PC-3 (cell line): Measurements from ENCODE around the gene IQSEC3. TPM values are rescaled to one million over a fixed set of nuclear protein-coding genes. Genes with fewer than 3 reads are reported as not detected.
A peak's percentile ranks its signal among the peaks of the same experiment; 100 is the strongest.
"Not testable (repeated sequence)": the region's sequence is repeated elsewhere in the genome, so short reads cannot be mapped to it uniquely, and the experiment has no call there.

ENCODE experiments used
- ATAC-seq: fragments of 200-7000 bp; cut with Tn5 transposase; 2 replicates; pipeline ENCODE4 v1.9.1; 2020; ENCODE audit warnings: mild to moderate bottlenecking, moderate library complexity
- BruUV-seq: library from RNA; stranded (reverse); fragments of 400-500 nt; replicated peaks from 2 replicates; lab custom pipeline; 2021; lab: Mats Ljungman, UMichigan
- CTCF ChIA-PET: fragments of 300-600 bp; sonication (Branson Sonifier 250); formaldehyde crosslinking; loops from one replicate; lab custom pipeline; 2022; ENCODE audit warnings: antibody characterized with exemption; lab: Charles Lee
- POLR2A ChIA-PET: fragments of 300-600 bp; sonication (Branson Sonifier 250); formaldehyde crosslinking; loops from one replicate; lab custom pipeline; 2022; ENCODE audit warnings: antibody characterized with exemption; ENCODE audit not compliant: unreplicated experiment; lab: Charles Lee
- DNase-seq: peaks from one replicate; pipeline ENCODE4 v3.0.0-alpha.2; 2015
- H2AFZ ChIP-seq: fragments of 300-600 bp; sonication (generic); 2 replicates; pipeline ENCODE4 v1.6.0; 2016; ENCODE audit warnings: antibody characterized with exemption, low read length
- H3F3A ChIP-seq: fragments of 300-600 bp; sonication (generic); one replicate; pipeline ENCODE4 v1.6.0; 2017; ENCODE audit warnings: antibody characterized with exemption, low read length, control low read depth, mild to moderate bottlenecking; ENCODE audit not compliant: unreplicated experiment
- H3K27ac ChIP-seq: fragments of 300-600 bp; sonication (generic); 2 replicates; pipeline ENCODE4 v1.5.1; 2016; ENCODE audit warnings: mild to moderate bottlenecking, low read length
- H3K27me3 ChIP-seq: fragments of 300-600 bp; sonication (generic); 2 replicates; pipeline ENCODE4 v1.6.1; 2016; ENCODE audit warnings: low read length, mixed read lengths
- H3K36me3 ChIP-seq: fragments of 300-600 bp; sonication (generic); 2 replicates; pipeline ENCODE4 v1.6.1; 2016; ENCODE audit warnings: low read depth, mixed run types, low read length, mixed read lengths
- H3K4me1 ChIP-seq: fragments of 300-600 bp; sonication (generic); 2 replicates; pipeline ENCODE4 v1.5.1; 2016; ENCODE audit warnings: low read length; ENCODE audit not compliant: insufficient read depth
- H3K4me2 ChIP-seq: fragments of 300-600 bp; sonication (generic); 2 replicates; pipeline ENCODE4 v1.6.0; 2016; ENCODE audit warnings: low read length
- H3K4me3 ChIP-seq: fragments of 300-600 bp; sonication (generic); 2 replicates; pipeline ENCODE4 v1.5.1; 2016; ENCODE audit warnings: mild to moderate bottlenecking, low read length, mixed read lengths
- H3K79me2 ChIP-seq: fragments of 300-600 bp; sonication (generic); 2 replicates; pipeline ENCODE4 v1.6.1; 2017; ENCODE audit warnings: low read length, mixed read lengths
- H3K9ac ChIP-seq: fragments of 300-600 bp; sonication (generic); 2 replicates; pipeline ENCODE4 v1.6.0; 2016; ENCODE audit warnings: mild to moderate bottlenecking, low read length
- H3K9me2 ChIP-seq: fragments of 300-600 bp; sonication (generic); replicated peaks from 2 replicates; pipeline ENCODE4 v1.6.1; 2016; ENCODE audit warnings: mixed run types, low read length, mixed read lengths
- H3K9me3 ChIP-seq: fragments of 300-600 bp; sonication (generic); 2 replicates; pipeline ENCODE4 v1.6.1; 2016; ENCODE audit warnings: low read length, mixed read lengths
- H4K20me1 ChIP-seq: fragments of 300-600 bp; sonication (generic); 2 replicates; pipeline ENCODE4 v1.6.1; 2016; ENCODE audit warnings: low read length, mixed read lengths
- CTCF ChIP-seq: fragments of 300-600 bp; sonication (generic); conservative IDR thresholded peaks from 2 replicates; pipeline ENCODE4 v1.5.1; 2017; ENCODE audit warnings: antibody characterized with exemption, low read depth, mild to moderate bottlenecking, low read length
- EZH2 ChIP-seq: fragments of 300-600 bp; sonication (generic); IDR thresholded peaks from one replicate; pipeline ENCODE4 v1.6.1; 2017; ENCODE audit warnings: antibody characterized with exemption, mild to moderate bottlenecking, low read length; ENCODE audit not compliant: unreplicated experiment
- EZH2phosphoT487 ChIP-seq: fragments of 300-600 bp; sonication (generic); IDR thresholded peaks from 2 replicates; pipeline ENCODE4 v1.6.1; 2018; ENCODE audit warnings: mild to moderate bottlenecking, antibody characterized with exemption, low read length, borderline replicate concordance
- intact Hi-C: fragments of 100-400 bp; cut with micrococcal nuclease; formaldehyde crosslinking; loops from 2 replicates; pipeline ENCODE4 v1.9.0; 2023
- total RNA-seq: library from RNA; depleted of rRNA; stranded (reverse); fragments of >200 nt; gene quantifications from 2 replicates; pipeline ENCODE4 v1.2.3, GENCODE V29; 2014

Gene IQSEC3
- total RNA-seq, 1 experiment from 2014 or later, result 0.11 TPM

- H3K4me3 ChIP-seq, H3K9me2 ChIP-seq, intact Hi-C loops, H3K36me3 ChIP-seq, H3F3A ChIP-seq, H3K79me2 ChIP-seq, H3K4me2 ChIP-seq, POLR2A ChIA-PET, BruUV-seq, H4K20me1 ChIP-seq, CTCF ChIA-PET, H3K9me3 ChIP-seq, H3K27ac ChIP-seq, ATAC-seq, H2AFZ ChIP-seq, H3K4me1 ChIP-seq, H3K9ac ChIP-seq: not testable (repeated sequence)
- peaks cover 37% of the 10 kb centered on the region for H3K27me3 ChIP-seq
- peak; percentile 0 for DNase-seq
Measured at GRCh38 chr12:51087-51486, 15.5 kb upstream of the IQSEC3 start.

- H3K4me2 ChIP-seq, H2AFZ ChIP-seq, CTCF ChIA-PET, H3K9ac ChIP-seq, H3F3A ChIP-seq, H3K79me2 ChIP-seq, H3K9me3 ChIP-seq, H3K4me1 ChIP-seq, H3K27ac ChIP-seq, intact Hi-C loops, ATAC-seq, POLR2A ChIA-PET, H3K36me3 ChIP-seq, H3K4me3 ChIP-seq, BruUV-seq, H3K9me2 ChIP-seq, H4K20me1 ChIP-seq: not testable (repeated sequence)
- peaks cover 46% of the 10 kb centered on the region for H3K27me3 ChIP-seq
- peak; percentile 1 for DNase-seq
Measured at GRCh38 chr12:51962-52361, 14.6 kb upstream of the IQSEC3 start.

GRCh38 chr12:52902-53734 lies 13.4 kb upstream of the IQSEC3 start:
- ATAC-seq, H3K9ac ChIP-seq, H3K9me2 ChIP-seq, H3K9me3 ChIP-seq, H3K4me1 ChIP-seq, BruUV-seq, intact Hi-C loops, H4K20me1 ChIP-seq, H2AFZ ChIP-seq, H3K79me2 ChIP-seq, H3K4me3 ChIP-seq, H3F3A ChIP-seq, H3K4me2 ChIP-seq, H3K36me3 ChIP-seq, POLR2A ChIA-PET, CTCF ChIA-PET, H3K27ac ChIP-seq: not testable (repeated sequence)
- DNase-seq, result peak; percentile 0
- peaks cover 58% of the 10 kb centered on the region for H3K27me3 ChIP-seq

GRCh38 chr12:53735-54730 lies 12.5 kb upstream of the IQSEC3 start:
- POLR2A ChIA-PET, result no interaction called here
- Histone ChIP-seq H3K9ac (no peak overlapping the region), H4K20me1 (no peaks in the 10 kb centered on the region), H3K36me3 (no peaks in the 10 kb centered on the region), H3K27ac (no peak overlapping the region), H3F3A (no peaks in the 10 kb centered on the region), H3K4me3 (no peak overlapping the region), H2AFZ (no peak overlapping the region), H3K4me2 (no peak overlapping the region), H3K27me3 (peaks cover 67% of the 10 kb centered on the region), H3K9me2 (no peaks in the 10 kb centered on the region), H3K79me2 (no peaks in the 10 kb centered on the region), H3K4me1 (no peaks in the 10 kb centered on the region), H3K9me3 (no peaks in the 10 kb centered on the region)
- no peak for ATAC-seq
- DNase-seq, result no peak
- no TSS peak for BruUV-seq
- intact Hi-C loops, result no loop called here
- TF ChIP-seq EZH2phosphoT487, result no peak
- TF ChIP-seq EZH2, result no peak
- TF ChIP-seq CTCF, result no peak
- CTCF ChIA-PET, result no interaction called here
